ENCODE measurements around the gene REM2.

REM2 gene

DNA sequence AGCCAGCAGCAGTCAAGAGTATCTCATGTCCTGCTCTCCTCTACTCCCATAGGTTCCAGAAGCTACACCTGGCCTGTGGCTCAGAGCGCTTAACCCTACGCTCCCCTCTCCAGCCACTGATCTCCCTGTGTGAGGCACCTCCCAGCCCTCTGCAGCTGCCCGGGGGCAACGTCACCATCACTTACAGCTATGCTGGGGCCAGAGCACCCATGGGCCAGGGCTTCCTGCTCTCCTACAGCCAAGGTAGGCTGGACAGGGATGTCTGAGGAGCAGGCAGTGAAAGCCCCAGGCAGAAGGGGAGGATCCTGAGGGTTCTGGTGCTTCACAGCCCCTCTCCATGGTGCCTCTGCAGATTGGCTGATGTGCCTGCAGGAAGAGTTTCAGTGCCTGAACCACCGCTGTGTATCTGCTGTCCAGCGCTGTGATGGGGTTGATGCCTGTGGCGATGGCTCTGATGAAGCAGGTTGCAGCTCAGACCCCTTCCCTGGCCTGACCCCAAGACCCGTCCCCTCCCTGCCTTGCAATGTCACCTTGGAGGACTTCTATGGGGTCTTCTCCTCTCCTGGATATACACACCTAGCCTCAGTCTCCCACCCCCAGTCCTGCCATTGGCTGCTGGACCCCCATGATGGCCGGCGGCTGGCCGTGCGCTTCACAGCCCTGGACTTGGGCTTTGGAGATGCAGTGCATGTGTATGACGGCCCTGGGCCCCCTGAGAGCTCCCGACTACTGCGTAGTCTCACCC lies 7.8 kb upstream of the REM2 start:
- no peak for DNase-seq (ENCODE audit: low read depth)
- no peak overlapping the region for H3K4me3 ChIP-seq (ENCODE audit: low read depth, low read length)
- TF ChIP-seq, protein P1, sequence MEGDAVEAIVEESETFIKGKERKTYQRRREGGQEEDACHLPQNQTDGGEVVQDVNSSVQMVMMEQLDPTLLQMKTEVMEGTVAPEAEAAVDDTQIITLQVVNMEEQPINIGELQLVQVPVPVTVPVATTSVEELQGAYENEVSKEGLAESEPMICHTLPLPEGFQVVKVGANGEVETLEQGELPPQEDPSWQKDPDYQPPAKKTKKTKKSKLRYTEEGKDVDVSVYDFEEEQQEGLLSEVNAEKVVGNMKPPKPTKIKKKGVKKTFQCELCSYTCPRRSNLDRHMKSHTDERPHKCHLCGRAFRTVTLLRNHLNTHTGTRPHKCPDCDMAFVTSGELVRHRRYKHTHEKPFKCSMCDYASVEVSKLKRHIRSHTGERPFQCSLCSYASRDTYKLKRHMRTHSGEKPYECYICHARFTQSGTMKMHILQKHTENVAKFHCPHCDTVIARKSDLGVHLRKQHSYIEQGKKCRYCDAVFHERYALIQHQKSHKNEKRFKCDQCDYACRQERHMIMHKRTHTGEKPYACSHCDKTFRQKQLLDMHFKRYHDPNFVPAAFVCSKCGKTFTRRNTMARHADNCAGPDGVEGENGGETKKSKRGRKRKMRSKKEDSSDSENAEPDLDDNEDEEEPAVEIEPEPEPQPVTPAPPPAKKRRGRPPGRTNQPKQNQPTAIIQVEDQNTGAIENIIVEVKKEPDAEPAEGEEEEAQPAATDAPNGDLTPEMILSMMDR (IDR thresholded peaks at IDR 0.05; ENCODE audit: low read depth, low read length, missing control alignments) = no peak
- in situ Hi-C loops (cut with HindIII; ENCODE audit: low sequenced_read_pairs) = no loop called here

DNA sequence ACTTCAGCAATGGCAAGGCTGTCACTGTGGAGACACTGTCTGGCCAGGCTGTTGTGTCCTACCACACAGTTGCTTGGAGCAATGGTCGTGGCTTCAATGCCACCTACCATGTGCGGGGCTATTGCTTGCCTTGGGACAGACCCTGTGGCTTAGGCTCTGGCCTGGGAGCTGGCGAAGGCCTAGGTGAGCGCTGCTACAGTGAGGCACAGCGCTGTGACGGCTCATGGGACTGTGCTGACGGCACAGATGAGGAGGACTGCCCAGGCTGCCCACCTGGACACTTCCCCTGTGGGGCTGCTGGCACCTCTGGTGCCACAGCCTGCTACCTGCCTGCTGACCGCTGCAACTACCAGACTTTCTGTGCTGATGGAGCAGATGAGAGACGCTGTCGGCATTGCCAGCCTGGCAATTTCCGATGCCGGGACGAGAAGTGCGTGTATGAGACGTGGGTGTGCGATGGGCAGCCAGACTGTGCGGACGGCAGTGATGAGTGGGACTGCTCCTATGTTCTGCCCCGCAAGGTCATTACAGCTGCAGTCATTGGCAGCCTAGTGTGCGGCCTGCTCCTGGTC lies 7.2 kb upstream of the REM2 start:
- TF ChIP-seq, protein P1 (IDR thresholded peaks at IDR 0.05; ENCODE audit: low read depth, low read length, missing control alignments) = no peak
- DNase-seq (ENCODE audit: low read depth) = no peak
- in situ Hi-C loops (cut with HindIII; ENCODE audit: low sequenced_read_pairs) = no loop called here
- H3K4me3 ChIP-seq (ENCODE audit: low read depth, low read length) = no peak overlapping the region

DNA sequence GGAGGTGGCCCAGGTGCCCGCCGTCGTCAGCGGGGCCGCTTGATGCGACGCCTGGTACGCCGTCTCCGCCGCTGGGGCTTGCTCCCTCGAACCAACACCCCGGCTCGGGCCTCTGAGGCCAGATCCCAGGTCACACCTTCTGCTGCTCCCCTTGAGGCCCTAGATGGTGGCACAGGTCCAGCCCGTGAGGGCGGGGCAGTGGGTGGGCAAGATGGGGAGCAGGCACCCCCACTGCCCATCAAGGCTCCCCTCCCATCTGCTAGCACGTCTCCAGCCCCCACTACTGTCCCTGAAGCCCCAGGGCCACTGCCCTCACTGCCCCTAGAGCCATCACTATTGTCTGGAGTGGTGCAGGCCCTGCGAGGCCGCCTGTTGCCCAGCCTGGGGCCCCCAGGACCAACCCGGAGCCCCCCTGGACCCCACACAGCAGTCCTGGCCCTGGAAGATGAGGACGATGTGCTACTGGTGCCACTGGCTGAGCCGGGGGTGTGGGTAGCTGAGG lies 6.0 kb upstream of the REM2 start:
- TF ChIP-seq, protein P1 (IDR thresholded peaks at IDR 0.05; ENCODE audit: low read depth, low read length, missing control alignments) = no peak
- no peak overlapping the region for H3K4me3 ChIP-seq (ENCODE audit: low read depth, low read length)
- DNase-seq (ENCODE audit: low read depth) = no peak
- in situ Hi-C loops (cut with HindIII; ENCODE audit: low sequenced_read_pairs) = no loop called here

DNA sequence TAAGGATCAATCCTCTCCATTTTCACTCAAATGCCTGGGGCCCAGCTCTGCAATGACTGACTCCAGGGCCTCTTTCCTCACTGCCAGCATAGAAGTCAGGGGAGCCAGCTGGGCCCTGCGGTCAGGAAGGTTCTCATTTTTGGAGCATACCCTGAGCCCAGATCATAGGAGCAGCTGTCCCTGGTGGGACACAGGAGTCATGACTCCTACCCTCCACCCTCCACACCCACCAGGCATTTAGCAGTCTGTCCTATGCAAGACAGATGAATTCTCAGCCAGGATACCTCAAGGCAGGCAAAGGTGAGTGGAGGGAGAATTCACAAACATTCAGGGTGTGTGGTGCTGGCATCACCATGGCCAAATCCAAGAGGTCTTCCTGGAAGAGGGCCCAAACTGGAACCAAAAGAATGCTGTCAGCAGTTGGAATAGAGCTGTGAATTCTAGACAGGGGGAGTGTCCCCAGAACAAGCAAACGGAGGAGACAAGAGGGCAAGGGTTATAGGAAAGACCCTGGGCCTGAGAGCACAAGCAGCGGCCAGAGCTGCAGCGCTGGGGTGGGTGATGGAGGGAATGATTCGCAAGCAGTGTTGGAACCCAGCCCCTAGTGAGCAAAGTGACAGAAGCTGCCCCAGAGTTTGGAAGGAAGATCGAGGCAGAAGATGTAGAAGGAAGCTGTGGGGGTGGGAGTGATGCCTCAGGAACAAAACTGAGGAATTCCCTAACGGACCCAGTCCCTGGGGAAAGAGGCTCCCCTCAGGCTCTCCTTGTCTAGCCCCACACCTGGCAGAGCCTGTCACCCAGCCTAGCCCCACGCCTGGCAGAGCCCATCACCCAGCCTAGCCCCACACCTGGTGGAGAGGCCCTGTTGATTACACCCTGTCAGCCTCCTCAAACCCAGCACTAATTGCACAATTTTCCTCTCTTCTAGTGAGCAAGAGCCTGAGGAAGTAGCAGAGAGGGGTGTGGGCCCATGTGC lies 4.5 kb upstream of the REM2 start:
- TF ChIP-seq, protein P1 (IDR thresholded peaks at IDR 0.05; ENCODE audit: low read depth, low read length, missing control alignments) = no peak
- no peak overlapping the region for H3K4me3 ChIP-seq (ENCODE audit: low read depth, low read length)
- in situ Hi-C loops (cut with HindIII; ENCODE audit: low sequenced_read_pairs) = no loop called here
- no peak for DNase-seq (ENCODE audit: low read depth)

- DNase-seq (ENCODE audit: low read depth) = no peak
- in situ Hi-C loops (cut with HindIII; ENCODE audit: low sequenced_read_pairs) = no loop called here
- TF ChIP-seq, protein P1 (IDR thresholded peaks at IDR 0.05; ENCODE audit: low read depth, low read length, missing control alignments) = no peak
- no peak overlapping the region for H3K4me3 ChIP-seq (ENCODE audit: low read depth, low read length)
These were observed 958 bp upstream of the REM2 start for GRCh38 chr14:22882064-22882463.

DNA sequence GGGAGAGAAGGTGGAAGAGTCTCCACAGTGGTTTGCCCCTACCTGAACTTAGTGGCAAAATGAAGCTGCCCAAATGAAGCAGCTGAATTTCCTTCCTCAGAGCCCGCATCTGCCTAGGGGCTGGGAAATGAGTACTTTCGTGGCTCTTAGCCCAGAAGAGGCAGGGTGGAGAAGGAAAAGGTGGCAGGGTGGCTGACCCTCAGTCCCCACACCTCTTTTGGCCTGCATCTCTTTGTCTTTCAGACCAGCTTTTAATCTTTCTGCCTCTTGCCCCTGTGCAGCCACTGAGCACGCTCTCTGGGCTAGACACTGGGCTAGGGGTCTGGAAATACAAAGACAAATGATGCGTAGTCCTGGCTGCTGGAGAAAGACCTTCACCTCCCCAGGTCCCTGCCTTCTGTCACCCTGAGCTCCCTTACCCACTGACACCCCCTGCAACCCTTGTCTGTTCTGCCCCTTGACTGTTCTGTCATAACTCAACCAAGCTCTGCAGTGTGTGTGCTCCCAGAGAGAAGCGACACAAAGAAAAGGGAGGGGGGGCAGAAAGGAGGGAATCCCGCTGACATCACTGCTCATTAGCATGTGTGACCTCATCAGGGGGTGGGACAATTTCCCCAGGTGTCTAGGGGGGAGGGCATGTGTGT lies 371 bp upstream of the REM2 start:
- H3K4me3 ChIP-seq (ENCODE audit: low read depth, low read length) = no peak overlapping the region
- no peak for DNase-seq (ENCODE audit: low read depth)
- in situ Hi-C loops (cut with HindIII; ENCODE audit: low sequenced_read_pairs) = no loop called here
- TF ChIP-seq, protein P1 (IDR thresholded peaks at IDR 0.05; ENCODE audit: low read depth, low read length, missing control alignments) = no peak

Measured in astrocyte of the cerebellum (primary cell).